GM12878 (cell line): ENCODE results near the gene CAMKMT. TPM values are rescaled to one million over a fixed set of nuclear protein-coding genes. Genes with fewer than 3 reads are reported as not detected.

ENCODE experiments used
- ATAC-seq: fragments of 200-7000 bp; cut with Tn5 transposase; 3 replicates; pipeline ENCODE4 v1.9.1; 2020; ENCODE audit warnings: mild to moderate bottlenecking, moderate library complexity
- BruUV-seq: library from RNA; stranded (reverse); fragments of 400-500 nt; replicated peaks from 2 replicates; lab custom pipeline; 2021; lab: Mats Ljungman, UMichigan
- CTCF ChIA-PET: fragments of 300-600 bp; sonication (Branson Sonifier 250); formaldehyde crosslinking; extraction: SDS; loops from one replicate; lab custom pipeline; 2021; ENCODE audit warnings: inconsistent platforms; lab: Yijun Ruan, JAX
- POLR2A ChIA-PET: fragments of 350-600 bp; formaldehyde crosslinking; extraction: SDS; loops from one replicate; lab custom pipeline; 2021; ENCODE audit warnings: inconsistent platforms; lab: Charles Lee
- RAD21 ChIA-PET: fragments of 300-600 bp; sonication (Branson Sonifier 250); formaldehyde crosslinking; loops from one replicate; lab custom pipeline; 2023; ENCODE audit warnings: antibody characterized with exemption; ENCODE audit not compliant: unreplicated experiment; lab: Charles Lee
- SMC1A ChIA-PET: fragments of 300-600 bp; sonication (Branson Sonifier 250); formaldehyde crosslinking; loops from one replicate; lab custom pipeline; 2023; ENCODE audit not compliant: unreplicated experiment, uncharacterized antibody; lab: Charles Lee
- DNase-seq: peaks from one replicate; pipeline ENCODE4 v3.0.0-alpha.2; 2011; ENCODE audit warnings: low read depth, low spot score
- FAIRE-seq: peaks from 3 replicates; lab custom pipeline; 2011; peaks lifted over from hg19 to GRCh38; lab: Jason Lieb, UNC
- H2AFZ ChIP-seq: 2 replicates; pipeline ENCODE4 v1.6.0; 2011; ENCODE audit warnings: low read depth, low read length, control low read depth; ENCODE audit not compliant: control insufficient read depth
- H3K27ac ChIP-seq: 2 replicates; pipeline ENCODE4 v1.5.1; 2011; ENCODE audit warnings: control low read depth; ENCODE audit not compliant: control insufficient read depth, insufficient read depth
- H3K27me3 ChIP-seq, 2 experiments: replicated peaks in 1 of 2; 2 replicates each; pipeline versions ENCODE4 v1.6.0 to v1.6.1; 2011; ENCODE audit warnings: low read length in 1 of 2; ENCODE audit not compliant: control insufficient read depth in 2 of 2, insufficient read depth in 2 of 2
- H3K36me3 ChIP-seq, 2 experiments: 2 replicates each; pipeline ENCODE4 v1.5.1; 2011; ENCODE audit warnings: low read length in 1 of 2; ENCODE audit not compliant: control insufficient read depth in 2 of 2, insufficient read depth in 2 of 2
- H3K4me1 ChIP-seq: 2 replicates; pipeline ENCODE4 v1.6.1; 2011; ENCODE audit warnings: mild to moderate bottlenecking, low read length, moderate library complexity, mixed read lengths; ENCODE audit not compliant: control insufficient read depth, insufficient read depth
- H3K4me2 ChIP-seq: 2 replicates; pipeline ENCODE4 v1.6.0; 2011; ENCODE audit warnings: control low read depth; ENCODE audit not compliant: control insufficient read depth, insufficient read depth
- H3K4me3 ChIP-seq: fragments of 200-600 bp; sonication (generic); 2 replicates; pipeline ENCODE4 v1.5.1; 2016
- H3K79me2 ChIP-seq: 2 replicates; pipeline ENCODE4 v1.6.0; 2011; ENCODE audit warnings: low read length; ENCODE audit not compliant: control insufficient read depth, insufficient read depth
- H3K9ac ChIP-seq: 2 replicates; pipeline ENCODE4 v1.8.0; 2011; ENCODE audit warnings: low read length, control low read depth, mixed read lengths; ENCODE audit not compliant: control insufficient read depth, insufficient read depth
- H3K9me3 ChIP-seq: replicated peaks from 3 replicates; pipeline ENCODE4 v1.5.1; 2011; ENCODE audit warnings: mild to moderate bottlenecking, low read length; ENCODE audit not compliant: control insufficient read depth, insufficient read depth
- H4K20me1 ChIP-seq: 2 replicates; pipeline ENCODE4 v1.6.0; 2011; ENCODE audit not compliant: control insufficient read depth, insufficient read depth
- CREB1 ChIP-seq: IDR thresholded peaks from 2 replicates; pipeline ENCODE4 v1.6.1; 2012; ENCODE audit warnings: low read depth, mild to moderate bottlenecking, inconsistent platforms
- MTA2 ChIP-seq: fragments of 450-650 bp; IDR thresholded peaks from 2 replicates; pipeline ENCODE4 v1.6.1; 2016; ENCODE audit warnings: low read depth, mild to moderate bottlenecking, moderate library complexity
- NFIC ChIP-seq: IDR thresholded peaks from 2 replicates; pipeline ENCODE4 v1.6.1; 2012; ENCODE audit warnings: low read depth, mild to moderate bottlenecking, inconsistent platforms, low read length, moderate library complexity
- NFXL1 ChIP-seq: fragments of 450-650 bp; IDR thresholded peaks from 2 replicates; pipeline ENCODE4 v1.6.1; 2017; ENCODE audit warnings: antibody characterized with exemption, mild to moderate bottlenecking, borderline replicate concordance
- POLR2AphosphoS5 ChIP-seq: IDR thresholded peaks from 2 replicates; pipeline ENCODE4 v1.6.1; 2011; ENCODE audit warnings: mild to moderate bottlenecking, low read length, inconsistent platforms
- RUNX3 ChIP-seq: IDR thresholded peaks from 2 replicates; pipeline ENCODE4 v1.6.1; 2012; ENCODE audit warnings: low read length, inconsistent platforms
- SUZ12 ChIP-seq: fragments of 200-600 bp; sonication (generic); IDR thresholded peaks from one replicate; pipeline ENCODE4 v1.6.1; 2018; ENCODE audit warnings: antibody characterized with exemption, mild to moderate bottlenecking; ENCODE audit not compliant: unreplicated experiment
- ZBED1 ChIP-seq: IDR thresholded peaks from 2 replicates; pipeline ENCODE4 v1.6.1; 2016; ENCODE audit warnings: borderline replicate concordance
- ZZZ3 ChIP-seq: IDR thresholded peaks from 2 replicates; pipeline ENCODE4 v1.6.1; 2011; ENCODE audit warnings: low read depth; ENCODE audit not compliant: control insufficient read depth, insufficient read length
- WGBS: methylation state at CpG from one replicate; pipeline ENCODE4 v1.1.6; 2016; ENCODE audit warnings: low lambda C conversion rate; ENCODE audit not compliant: insufficient replicate concordance, insufficient coverage; ENCODE audit errors: missing lambda C conversion rate; 5-methylcytosine and 5-hydroxymethylcytosine counted together
- in situ Hi-C: fragments of 300-500 bp; cut with MboI; formaldehyde crosslinking; loops from 9 replicates; pipeline ENCODE4 v1.14.3; 2018; ENCODE audit warnings: mixed read lengths
- intact Hi-C: fragments of 100-400 bp; cut with micrococcal nuclease; formaldehyde crosslinking; loops from one replicate; pipeline ENCODE4 v1.14.2; 2022; ENCODE audit not compliant: unreplicated experiment
- polyA plus RNA-seq, 11 experiments: library from polyadenylated mRNA; depleted of rRNA in 4 of 11; unstranded in 6 of 11; stranded (reverse) in 5 of 11; fragments of >200 nt; fragmentation: Nextera tagmentation in 4 of 11; fragmentation: Illumina TruSeq in 1 of 11; extraction: Ambion mirVana in 4 of 11; extraction: Trizol in 1 of 11; gene quantifications; 1 replicate in 1 of 11; 2 replicates in 10 of 11; pipeline versions ENCODE4 v1.2.1 to v1.2.3, GENCODE V29; 2011 to 2016; ENCODE audit warnings: inconsistent platforms in 2 of 11, missing spikeins in 2 of 11, low read depth in 1 of 11
- total RNA-seq, 4 experiments: library from RNA; depleted of rRNA in 3 of 4; stranded (reverse); fragments of >200 nt in 3 of 4; fragmentation: Illumina TruSeq in 1 of 4; extraction: Trizol in 1 of 4; gene quantifications; 2 replicates each; pipeline versions ENCODE4 v1.2.1 to v1.2.3, GENCODE V29; 2013 to 2021
- TF ChIP-seq, protein P1 (sequence below): IDR thresholded peaks from 2 replicates; pipeline ENCODE4 v1.6.1; 2011; ENCODE audit warnings: low read depth, mild to moderate bottlenecking, low read length, moderate library complexity, borderline replicate concordance; ENCODE audit errors: extremely low read depth
- TF ChIP-seq, protein P2 (sequence below): fragments of 450-650 bp; IDR thresholded peaks from 2 replicates; pipeline ENCODE4 v1.6.1; 2016; ENCODE audit warnings: mild to moderate bottlenecking

CAMKMT gene
- total and polyA plus RNA-seq, 10 of the 15 experiments (the other 5 are each of a cell fraction or from before 2014, with no cell fraction given), result 2.7 to 16.0 (median 11.8) TPM

DNA sequence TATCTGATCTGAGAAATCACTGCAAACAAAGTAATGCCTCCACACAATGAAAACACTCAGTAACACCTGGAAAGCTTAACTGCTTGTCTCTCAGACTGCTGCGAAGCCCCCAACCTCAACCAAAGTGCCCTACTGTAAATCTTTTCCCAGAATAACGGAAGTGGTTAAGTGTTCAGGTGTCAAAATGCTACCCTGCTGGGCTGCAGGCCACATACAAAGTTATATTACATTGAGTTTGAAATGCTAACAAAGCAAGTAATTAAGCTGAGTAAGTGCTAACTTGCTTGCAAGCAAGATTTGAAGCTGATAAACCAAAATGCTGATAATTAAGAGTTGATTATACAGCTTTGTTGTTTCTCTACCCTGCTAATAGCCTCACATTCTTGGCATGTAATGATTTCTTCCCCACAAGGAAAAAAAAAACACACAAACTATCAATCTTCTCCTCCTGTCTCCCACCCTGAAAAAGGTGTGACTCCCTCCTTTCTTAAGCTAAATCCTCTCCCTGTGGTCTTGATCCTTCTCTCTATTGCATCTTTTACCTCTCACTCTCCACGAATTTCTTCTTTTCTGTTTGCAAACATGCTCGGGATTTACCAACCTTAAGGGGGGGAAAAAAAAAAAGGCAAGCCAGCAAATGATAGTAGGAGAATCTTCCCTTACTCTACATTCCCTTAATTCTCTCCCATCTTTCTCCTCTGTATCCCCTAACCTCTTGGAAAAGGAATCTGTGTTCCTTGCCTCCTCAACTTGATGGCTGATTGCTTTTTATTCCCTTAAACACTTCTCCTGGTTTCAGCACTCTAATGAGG lies 312.9 kb downstream of the CAMKMT start:
- Histone ChIP-seq H3K4me3 (no peak overlapping the region), H3K9ac (no peak overlapping the region), H4K20me1 (no peaks in the 10 kb centered on the region), H3K4me1 (no peaks in the 10 kb centered on the region)
- POLR2A ChIA-PET, result interaction anchor here (0.7 kb wide), 1 partner anchor 1413 kb away, joined by 3 read pairs; no protein-coding TSS in a partner anchor
- DNase-seq, result no peak
- WGBS, result 33% methylated on average over 4 of the region's 4 CpGs
- FAIRE-seq, result no peak
- TF ChIP-seq ZZZ3 (no peak), MTA2 (peak; percentile 31; the same call in 1 of the 2 replicates)
- TF ChIP-seq, all 136 proteins: peak for 1
- Histone ChIP-seq H3K79me2 (no peaks in the 10 kb centered on the region), H3K9me3 (no peaks in the 10 kb centered on the region), H2AFZ (no peak overlapping the region), H3K27me3 (no peaks in the 10 kb centered on the region), H3K27ac (no peak overlapping the region), H3K36me3 (no peaks in the 10 kb centered on the region), H3K4me2 (no peak overlapping the region)
- peak; percentile 46; the same call in 2 of the 3 replicates for ATAC-seq
- intact Hi-C loops (no loop called here), in situ Hi-C loops (no loop called here)
- SMC1A ChIA-PET, result interaction anchor here (0.7 to 3.2 kb wide), 11 partner anchors 8 to 197 kb away, joined by 3 to 19 read pairs (median 3); no protein-coding TSS in a partner anchor
- CTCF ChIA-PET, result interaction anchor here (0.9 to 11.4 kb wide), 12 partner anchors 34 to 290 kb away, joined by 3 to 156 read pairs (median 4); no protein-coding TSS in a partner anchor
- no TSS peak for BruUV-seq
- RAD21 ChIA-PET, result interaction anchor here (0.9 to 1.6 kb wide), 5 partner anchors 34 to 282 kb away, joined by 3 to 6 read pairs (median 3); no protein-coding TSS in a partner anchor

DNA sequence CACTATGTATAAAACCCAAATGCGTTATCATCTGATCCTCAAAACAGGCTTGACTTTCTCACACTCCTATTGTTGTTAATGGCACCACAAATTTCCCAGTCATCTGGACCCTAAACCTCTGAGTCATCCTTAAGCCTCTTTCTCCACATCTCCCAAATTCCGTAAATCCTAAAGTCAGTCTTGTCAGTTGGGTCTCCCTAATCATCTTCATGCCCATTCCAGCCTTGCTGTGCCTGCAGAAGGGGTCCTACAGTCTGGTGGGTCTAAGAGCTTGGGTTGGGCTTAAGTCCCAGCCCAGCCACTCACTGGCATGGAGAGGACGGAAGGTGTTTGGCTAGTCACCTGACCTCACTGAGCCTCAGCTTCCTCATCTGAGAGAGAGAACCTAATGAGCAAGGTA lies 314.6 kb downstream of the CAMKMT start:
- RAD21 ChIA-PET, result no interaction called here
- ATAC-seq, result no peak
- TF ChIP-seq RUNX3 (no peak), CREB1 (no peak), NFXL1 (no peak), NFIC (no peak), SUZ12 (no peak), ZBED1 (no peak), POLR2AphosphoS5 (no peak)
- TF ChIP-seq, protein P1, sequence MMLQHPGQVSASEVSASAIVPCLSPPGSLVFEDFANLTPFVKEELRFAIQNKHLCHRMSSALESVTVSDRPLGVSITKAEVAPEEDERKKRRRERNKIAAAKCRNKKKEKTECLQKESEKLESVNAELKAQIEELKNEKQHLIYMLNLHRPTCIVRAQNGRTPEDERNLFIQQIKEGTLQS, result no peak
- TF ChIP-seq, protein P2, sequence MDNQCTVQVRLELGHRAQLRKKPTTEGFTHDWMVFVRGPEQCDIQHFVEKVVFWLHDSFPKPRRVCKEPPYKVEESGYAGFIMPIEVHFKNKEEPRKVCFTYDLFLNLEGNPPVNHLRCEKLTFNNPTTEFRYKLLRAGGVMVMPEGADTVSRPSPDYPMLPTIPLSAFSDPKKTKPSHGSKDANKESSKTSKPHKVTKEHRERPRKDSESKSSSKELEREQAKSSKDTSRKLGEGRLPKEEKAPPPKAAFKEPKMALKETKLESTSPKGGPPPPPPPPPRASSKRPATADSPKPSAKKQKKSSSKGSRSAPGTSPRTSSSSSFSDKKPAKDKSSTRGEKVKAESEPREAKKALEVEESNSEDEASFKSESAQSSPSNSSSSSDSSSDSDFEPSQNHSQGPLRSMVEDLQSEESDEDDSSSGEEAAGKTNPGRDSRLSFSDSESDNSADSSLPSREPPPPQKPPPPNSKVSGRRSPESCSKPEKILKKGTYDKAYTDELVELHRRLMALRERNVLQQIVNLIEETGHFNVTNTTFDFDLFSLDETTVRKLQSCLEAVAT, result no peak

More for the DNA sequence above, 314.6 kb downstream of the CAMKMT start:
- Histone ChIP-seq H3K36me3 (no peaks in the 10 kb centered on the region), H3K4me3 (no peak overlapping the region), H3K4me2 (no peak overlapping the region), H3K27ac (no peak overlapping the region), H3K27me3 (no peaks in the 10 kb centered on the region), H4K20me1 (no peaks in the 10 kb centered on the region), H3K4me1 (no peaks in the 10 kb centered on the region), H3K9ac (no peak overlapping the region), H3K9me3 (no peaks in the 10 kb centered on the region), H3K79me2 (no peaks in the 10 kb centered on the region), H2AFZ (no peak overlapping the region)
- BruUV-seq, result no TSS peak
- WGBS, result 96% methylated on average over 3 of the region's 3 CpGs
- SMC1A ChIA-PET, result interaction anchor here (1.0 to 1.1 kb wide), 2 partner anchors 37 to 197 kb away, joined by 3 read pairs; no protein-coding TSS in a partner anchor
- in situ Hi-C loops (no loop called here), intact Hi-C loops (no loop called here)
- DNase-seq (no peak), FAIRE-seq (no peak)
- POLR2A ChIA-PET, result no interaction called here
- CTCF ChIA-PET, result interaction anchor here (1.1 to 11.4 kb wide), 3 partner anchors 195 to 604 kb away, joined by 3 to 156 read pairs (median 76); no protein-coding TSS in a partner anchor
